Superior temporal gyrus (tissue), 1 donor: ENCODE data around the gene P4HB.
A peak's percentile ranks its signal among the peaks of the same experiment; 100 is the strongest.
"Not testable (repeated sequence)": the region's sequence is repeated elsewhere in the genome, so short reads cannot be mapped to it uniquely, and the experiment has no call there.

Experiments
- DNase-seq: peaks from one replicate; pipeline ENCODE4 v3.0.0-alpha.2; 2016; ENCODE audit errors: extremely low spot score

The P4HB gene

DNA sequence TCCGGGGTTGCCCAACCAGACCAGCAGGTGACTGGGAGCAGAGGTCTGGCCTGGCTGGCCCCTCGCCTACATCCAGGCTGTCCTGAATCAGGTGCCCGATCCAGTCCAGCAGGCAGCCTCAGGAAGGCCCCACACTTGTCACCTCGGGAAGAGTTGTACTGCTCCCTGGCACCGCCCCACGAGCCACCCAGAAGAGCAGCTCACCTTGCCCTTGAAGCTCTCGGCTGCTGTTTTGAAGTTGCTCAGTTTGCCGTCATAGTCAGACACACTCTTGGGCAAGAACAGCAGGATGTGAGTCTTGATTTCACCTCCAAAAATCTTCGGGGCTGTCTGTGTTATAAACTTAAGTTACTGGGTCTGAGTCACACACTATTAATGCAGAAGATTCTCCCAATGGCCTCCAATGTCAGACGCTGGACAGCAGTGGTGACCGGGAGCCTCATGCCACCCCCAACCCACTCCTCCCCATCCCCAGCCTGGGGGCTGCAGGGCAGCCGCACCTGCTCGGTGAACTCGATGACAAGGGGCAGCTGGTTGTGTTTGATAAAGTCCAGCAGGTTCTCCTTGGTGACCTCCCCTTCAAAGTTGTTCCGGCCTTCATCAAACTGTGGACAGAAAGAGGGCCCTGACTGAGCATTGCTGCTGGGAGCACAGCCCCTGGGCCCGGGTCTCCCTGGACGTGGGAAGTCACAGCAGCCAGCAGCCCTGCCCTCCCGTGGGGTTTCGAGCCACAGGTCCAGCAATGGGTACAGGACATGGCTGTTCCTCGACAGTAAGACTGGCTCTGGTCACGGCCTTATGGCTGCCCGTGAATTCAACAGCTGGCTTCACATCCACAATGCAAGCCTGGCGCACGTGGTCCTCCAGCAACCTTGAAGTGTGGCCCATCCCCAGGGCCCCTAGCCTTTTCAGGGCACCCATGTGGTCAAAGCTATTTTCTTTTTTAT lies 13.3 kb downstream of the P4HB start:
- DNase-seq = no peak

DNA sequence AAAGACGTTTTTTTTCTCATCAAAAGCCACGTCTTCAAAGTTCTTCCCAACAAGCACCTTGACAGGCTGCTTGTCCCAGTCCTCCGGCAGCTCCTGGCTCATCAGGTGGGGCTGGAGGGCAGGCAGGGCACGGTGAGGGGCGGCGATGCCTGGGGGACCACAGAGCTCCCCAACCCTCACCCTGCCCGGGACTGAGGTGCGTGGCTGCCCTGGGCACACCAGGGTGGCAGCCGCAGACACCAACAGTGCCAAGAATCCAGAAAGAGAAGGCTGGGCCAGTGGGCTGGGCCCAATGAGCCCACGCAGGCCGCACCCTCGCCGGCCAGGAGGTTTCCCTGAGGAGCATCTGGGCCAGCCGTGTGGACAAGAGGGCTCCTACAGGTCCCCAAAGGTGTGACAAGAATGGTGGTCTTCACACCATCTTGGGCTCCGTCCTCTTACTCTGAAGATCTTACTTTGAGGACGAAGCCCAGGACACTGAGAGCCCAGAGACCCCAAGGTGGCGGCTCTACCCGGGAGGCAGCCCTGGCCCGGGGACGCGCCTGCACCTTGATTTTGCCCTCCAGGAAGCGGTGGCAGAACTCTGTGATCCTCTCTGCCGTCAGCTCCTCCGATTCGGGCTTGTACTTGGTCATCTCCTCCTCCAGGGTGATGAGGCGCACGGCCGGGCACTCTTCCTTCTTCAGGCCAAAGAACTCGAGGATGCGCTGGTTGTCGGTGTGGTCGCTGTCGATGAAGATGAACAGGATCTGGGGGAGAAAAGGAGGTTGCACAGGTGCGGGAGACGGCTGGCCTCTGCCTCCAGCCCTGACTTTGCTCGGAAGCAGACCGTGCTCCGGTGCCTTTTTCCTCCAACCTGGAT lies 14.2 kb downstream of the P4HB start:
- DNase-seq = no peak

DNA sequence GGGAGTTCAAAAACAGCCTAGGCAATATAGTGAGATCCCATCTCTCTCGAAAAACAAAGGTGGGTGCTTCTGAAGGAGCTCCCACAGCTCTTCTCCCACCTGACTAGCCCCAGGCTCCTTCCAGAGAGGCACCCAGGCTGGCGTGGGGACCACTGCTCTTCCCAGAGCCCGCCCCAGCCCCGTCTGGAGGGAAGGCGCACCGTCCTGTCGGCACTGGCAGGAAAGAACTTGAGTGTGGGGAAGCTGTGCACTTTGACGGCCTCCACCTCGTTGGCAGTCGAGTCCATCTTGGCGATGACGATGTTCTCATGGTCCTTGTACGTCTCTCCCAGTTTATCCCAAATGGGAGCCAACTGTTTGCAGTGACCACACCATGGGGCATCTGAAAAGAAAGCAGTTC lies 15.0 kb downstream of the P4HB start:
- DNase-seq = no peak

DNA sequence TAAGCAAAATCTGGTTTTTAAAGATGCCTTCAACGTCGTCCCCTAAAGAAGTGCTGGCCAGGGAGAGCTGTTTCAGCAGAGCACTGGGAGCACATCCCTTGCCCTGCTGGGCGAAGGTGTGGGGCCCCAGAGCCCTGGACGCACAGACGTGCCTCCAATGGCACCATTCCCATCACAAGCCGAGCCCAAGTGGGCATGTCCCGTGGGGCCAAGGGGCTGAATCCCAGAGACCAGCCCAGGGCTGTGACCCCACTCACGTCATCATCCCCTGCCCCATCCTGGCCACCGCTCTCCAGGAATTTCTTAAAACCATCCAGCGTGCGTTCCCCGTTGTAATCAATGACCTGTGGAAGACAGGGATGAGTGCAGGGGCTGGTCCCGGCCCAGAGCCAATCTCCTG lies 15.4 kb downstream of the P4HB start:
- DNase-seq = no peak

DNA sequence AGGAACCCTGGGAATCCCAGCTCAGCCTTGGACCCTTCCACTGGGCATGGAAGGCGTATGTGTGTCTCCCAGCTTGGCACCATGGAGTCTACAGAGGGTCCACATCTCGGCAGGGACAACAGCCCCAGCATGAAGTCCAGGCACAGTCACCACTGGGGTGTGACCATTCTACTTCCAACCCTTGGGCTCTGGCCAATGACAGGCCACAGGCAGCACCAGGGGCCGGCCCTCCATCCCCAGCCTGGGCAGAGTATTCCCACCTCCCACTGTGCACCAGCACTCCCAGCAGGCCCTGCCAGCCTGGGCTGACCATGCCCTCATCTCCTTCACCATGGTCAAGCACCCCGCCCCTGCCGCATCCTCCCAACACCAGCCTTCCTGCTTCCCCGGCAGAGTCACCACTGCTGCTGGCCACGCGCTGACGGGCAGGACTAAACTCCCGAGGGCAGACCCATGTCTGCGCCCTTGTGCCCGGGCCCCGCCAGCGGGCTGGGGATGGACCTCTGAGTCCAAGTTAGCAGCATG lies 15.9 kb downstream of the P4HB start:
- DNase-seq = no peak

DNA sequence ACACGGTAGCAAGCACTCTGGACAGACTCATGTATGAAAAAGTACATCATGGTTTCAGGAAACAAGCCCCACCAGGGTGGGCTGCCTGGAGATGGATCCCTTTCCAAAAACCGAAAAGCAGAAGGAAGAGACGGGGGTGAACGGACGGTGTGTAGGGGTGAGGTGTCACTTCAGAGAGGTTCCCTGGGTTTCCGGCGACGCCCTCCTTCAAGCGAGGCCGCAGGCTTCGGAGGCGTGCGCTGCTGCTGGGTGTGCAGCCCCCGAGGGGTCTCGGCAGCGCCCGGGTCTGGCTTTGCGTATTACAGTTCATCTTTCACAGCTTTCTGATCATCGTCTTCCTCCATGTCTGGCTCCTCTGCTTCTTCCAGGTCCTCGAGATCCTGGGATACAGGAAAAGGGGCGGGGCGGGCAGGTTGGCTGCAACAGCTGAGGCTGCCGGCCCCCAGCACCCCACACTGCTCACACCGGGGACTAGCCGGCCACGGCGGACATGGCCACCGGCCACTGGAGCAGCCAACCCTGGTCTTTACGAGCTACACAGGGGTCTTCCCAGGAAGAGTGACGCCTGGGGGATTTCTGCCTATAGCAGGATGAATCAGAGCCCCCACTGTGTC lies 16.5 kb downstream of the P4HB start:
- no peak for DNase-seq

DNA sequence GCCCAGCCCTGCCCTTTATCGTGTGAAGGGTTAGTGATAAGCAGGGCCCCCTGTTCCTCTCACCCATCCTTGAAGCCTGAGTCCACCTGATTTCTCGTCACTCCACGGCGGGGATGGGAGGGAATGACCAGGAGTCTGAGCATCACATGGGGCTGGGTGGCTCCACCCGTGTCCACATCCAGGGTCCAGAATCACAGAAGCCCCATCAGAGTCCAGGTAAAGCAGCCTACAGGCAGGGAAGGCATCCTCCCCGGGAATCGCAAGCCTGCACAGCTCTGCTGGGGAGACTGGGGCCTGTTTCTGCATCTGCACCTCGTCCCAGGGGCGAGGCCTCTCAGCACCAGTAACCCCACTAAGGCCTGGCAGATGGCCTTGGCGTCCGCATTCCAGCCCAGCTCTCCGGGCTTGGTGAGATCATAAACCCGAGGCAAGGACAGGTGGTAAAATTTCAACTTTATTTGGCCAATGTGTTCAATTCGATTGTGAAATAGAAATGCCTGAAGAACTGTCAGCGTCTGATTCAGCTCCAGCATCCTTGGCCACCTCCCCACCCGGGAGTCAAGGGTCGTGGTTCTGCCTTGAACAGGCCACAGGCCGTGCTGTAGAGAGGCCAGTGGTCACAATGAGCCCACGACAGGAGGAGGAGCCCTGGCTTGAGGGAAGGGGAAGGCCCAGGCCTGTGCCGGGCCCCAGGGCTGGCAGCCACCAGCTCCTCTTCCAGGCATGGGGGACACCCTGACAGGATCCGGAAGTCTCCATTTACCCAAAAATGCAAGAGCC lies 17.4 kb downstream of the P4HB start:
- no peak for DNase-seq

DNA sequence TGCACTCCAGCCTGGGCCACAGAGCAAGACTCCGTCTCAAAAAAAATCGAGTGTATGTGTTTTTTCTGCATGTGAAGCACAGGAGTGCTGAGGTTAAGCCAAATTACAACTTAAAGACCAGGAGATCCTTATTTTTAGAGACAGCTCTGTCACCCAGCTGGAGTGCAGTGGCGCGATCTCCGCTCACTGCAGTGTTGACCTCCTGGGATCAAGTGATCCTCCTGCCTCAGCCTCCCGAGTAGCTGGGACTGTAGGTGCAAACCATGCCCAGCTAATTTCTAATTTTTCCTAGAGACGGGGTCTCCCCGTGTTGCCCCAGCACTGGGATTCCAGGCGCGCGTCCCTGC lies 18.0 kb downstream of the P4HB start:
- DNase-seq = no peak

DNA sequence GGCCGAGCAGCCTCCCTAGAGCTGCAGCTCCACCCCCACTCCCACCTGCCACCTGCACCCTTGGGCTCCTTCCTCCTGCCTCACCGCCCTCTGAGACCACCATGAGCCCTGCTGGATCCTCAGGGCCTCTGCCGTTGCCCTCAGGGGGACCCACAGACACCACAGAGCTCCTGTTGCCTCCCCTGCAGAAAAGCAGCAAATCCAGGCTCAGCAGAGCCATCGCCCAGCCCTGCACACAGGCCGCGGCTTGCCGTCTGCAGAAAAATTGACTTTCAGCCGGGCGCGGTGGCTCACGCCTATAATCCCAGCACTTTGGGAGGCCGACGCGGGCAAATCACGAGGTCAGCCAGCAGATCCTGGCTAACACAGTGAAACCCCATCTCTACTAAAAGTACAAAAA lies 18.5 kb downstream of the P4HB start:
- no peak for DNase-seq

DNA sequence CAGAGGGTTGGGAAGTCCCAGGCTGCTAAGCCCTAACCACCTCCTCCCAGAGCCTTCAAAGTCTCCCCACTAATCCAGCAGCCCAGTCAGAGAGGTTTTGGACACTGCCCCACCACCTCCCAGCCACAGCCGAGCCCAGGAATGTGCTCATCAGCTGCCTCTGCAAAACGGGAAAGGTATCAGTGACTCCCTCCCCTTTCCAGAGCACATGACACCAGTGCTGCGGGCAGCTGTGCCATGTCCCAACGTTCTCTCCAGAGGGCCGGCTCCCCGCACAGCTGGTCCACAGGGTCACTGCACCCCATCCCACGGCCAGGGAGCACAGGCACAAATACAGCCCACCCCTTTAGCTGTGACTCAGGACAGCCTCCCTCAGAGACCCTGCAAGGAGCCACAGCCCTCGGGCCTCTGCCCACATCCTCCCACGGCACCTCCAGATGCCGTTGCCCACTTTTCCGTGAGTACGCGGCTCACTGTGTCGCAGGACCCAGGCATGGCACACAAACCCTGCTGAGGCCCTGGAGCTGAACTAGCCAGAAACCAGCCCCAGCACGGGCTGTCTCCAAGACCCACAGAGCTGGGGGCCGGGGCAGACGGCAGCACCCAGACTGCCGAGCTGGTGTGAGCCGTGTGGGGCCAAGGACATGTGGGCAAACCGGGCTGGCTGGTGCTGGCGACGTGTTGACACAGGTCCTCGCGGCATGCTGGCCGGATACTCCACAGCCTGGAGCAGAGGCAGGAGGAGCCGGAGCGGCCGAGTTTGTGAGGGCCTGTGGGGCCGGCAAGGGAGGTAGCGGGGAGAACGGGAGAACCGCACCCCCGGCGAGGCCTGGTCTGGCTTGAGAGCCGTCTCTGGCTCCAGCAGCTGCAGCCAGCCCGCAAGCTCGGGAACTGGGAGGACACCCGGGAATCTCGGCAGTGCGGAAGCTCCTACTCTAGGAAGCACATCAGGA lies 19.2 kb downstream of the P4HB start:
- DNase-seq = no peak

DNA sequence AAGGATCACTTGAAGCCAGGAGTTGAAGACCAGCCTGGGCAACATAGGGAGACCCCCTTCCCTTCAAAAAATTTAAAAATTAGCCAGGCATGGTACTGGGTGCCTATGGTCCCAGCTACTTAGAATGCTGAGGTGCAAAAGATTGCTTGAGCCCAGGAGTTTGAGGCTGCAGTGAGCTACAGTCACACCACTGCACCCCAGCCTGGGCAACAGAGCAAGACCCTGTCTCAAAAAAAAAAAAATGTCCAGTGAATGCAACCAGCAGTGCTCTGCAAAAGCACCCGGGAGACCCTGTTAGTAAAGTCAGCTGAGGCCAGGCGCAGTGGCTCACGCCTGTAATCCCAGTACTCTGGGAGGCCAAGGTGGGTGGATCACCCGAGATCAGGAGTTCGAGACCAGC lies 20.3 kb downstream of the P4HB start:
- DNase-seq = not testable (repeated sequence)

DNA sequence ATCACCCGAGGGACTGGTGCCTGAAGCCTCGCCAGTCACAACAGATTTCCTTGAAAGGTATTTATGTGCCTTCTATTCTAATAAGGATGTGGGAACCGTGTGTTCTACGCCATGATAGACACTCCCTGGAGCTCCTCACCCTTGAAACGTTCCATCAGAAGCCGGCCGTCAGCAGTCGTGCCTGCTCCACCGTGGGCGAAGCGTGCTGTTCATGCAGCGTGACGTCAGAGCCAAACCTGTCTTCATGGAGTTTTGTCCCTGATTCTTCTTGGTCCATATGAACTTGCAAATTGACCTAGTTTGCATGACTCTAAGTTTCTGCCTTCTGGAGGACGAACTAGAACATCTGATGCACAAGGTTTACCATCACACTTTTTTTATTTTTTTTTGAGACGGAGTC lies 21.0 kb downstream of the P4HB start:
- no peak for DNase-seq

DNA sequence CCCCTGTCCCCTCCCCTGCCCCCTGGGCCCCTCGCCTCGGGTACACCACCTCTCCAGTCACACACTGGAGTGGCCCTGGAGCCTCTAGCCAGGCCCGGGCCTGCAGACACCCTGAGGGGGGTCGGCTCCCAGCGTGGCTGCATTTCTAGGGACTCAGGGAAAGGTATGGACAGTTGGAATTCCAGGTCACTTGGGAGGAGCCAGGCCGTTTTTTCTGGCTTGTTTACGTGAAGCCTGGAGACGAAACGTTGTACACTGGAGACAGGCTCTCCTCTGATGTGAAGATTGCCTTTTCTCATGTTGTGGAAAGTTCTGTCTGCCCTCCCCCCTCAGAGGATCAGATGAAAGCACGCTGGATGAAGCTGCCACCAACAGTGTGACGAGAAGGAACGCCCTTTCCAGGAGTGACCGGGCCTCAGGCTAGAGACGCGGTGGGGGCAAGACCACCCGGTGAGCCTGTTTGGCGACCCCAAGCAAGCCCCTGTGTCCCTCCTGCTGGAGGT lies 21.5 kb downstream of the P4HB start:
- no peak for DNase-seq

DNA sequence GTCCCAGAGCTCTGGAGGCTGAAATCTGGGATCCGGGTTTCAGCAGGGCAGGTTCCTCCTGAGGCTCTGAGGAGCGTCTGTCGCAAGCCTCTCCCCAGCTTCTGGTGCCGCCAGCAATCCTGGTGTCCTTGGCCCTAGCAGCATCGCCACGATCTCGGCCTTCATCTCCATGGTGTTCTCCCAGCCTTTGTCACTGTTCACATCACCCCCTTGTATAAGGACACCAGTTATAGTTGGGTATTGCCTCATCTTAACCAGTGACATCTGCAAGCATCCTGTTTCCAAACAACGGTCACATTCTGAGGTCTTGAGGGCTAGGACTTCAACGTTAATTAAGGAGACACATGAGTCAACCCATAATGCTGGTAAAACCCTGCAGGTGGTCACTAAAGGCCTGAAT lies 22.7 kb downstream of the P4HB start:
- no peak for DNase-seq

DNA sequence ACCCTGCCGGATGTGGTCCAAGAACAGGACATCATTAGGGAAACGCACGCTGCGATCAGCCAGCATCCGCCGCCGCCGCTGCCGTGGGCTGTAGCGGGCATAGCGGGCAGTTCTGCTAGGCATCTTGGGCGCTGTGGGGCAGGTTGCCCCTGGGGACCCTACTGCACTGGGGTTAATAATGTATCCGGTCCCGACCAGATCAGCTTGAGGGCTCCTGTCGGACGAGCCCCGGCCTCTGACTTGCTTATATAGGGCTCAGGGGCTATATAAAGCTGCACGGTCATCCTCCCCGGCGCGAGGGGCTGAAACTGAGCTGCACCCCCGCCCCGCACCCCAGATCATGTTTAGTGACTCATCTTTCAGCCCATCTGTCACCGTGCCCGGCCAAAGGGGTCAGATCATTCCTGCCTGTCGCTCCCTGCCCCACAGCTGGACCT lies 25.5 kb downstream of the P4HB start, which contains the start of gene PPP1R27:
TSS of gene PPP1R27 (minus strand) at position 220 of the 437 bp plus-strand sequence. CDS start at position 123, 97 bp downstream.
- DNase-seq = no peak

DNA sequence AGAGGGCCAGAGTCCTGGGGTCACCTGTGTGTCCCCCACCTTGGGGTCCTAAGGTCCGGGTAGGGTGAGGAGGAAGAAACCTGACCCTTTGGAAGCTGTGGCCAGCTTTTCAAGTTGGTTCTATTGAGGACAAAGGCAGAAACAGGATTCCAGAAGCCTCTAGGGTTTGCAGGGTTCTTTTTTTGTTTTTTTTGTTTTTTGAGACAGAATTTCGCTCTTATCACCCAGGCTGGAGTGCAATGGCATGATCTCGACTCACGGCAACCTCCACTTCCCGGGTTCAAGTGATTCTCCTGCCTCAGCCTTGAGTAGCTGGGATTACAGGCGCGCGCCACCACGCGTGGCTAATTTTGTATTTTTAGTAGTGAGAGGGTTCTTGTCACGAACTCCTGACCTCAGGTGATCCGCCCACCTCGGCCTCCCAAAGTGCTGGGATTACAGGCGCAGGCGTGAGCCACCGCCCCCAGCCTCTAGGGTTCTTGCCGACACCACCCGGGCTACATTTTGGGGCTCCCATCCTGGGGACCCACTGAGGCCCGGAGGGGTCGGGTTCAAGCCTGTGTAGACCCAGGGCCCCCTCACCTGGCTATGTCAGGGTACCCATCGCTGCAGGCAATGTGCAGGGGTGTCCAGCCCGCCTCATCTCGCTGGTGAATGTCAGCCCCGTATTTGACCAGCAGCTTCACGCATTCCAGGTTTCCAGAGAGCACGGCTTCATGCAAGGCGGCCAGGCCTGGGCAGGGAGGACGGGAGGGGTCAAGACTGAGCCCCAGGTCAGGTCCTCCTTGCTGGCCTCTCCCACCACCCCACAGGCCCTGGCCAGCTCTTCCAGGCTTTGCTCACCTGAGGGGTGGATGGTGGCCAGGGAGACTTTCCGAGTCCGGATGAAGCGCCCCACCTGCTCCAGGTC lies 26.2 kb downstream of the P4HB start:
- no peak for DNase-seq

DNA sequence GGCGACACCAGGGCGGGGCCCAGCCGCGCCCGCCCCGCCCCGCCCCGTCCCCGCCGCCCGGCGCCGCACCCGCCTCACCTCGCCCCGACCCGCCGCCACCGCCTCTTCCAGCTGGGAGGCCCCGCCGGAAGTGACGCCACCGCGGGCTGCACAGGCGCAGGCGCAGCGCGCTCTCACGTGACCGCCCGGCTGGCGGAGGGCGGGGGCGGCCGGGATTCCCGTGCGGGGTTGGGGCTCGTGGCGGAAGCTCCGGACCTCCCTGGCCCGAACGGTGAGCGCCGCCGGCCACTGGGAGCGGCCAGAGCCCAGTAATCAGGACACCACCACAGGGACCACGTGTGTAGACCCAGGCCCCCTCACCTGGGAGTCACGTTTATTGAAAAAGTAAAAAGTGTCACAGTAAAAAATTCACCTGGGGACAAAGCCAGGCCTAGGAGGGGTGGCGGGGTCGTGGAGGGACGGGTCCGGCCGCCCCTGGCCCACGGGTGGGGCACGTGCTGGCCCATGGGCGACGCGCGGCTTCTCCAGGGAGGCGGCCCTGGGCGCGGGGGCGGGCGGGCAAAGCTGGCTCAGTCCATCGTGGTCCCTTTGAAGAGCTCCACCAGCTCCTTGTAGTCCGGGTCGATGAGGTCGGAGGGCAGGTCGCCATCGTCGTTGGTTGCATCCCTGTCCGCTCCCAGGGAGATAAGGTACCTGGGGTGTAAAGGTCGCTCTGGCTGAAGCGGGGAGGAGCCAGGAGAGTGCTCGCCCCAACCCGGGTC lies 27.0 kb downstream of the P4HB start, which contains the start of gene MCRIP1:
TSS of gene MCRIP1 (minus strand) at position 132 of the 761 bp plus-strand sequence. CDS start 8,785 bp downstream, outside the sequence.
- DNase-seq = peak; percentile 88
